HG02885 (cell line): Measurements from ENCODE around the gene IMMP1L.

ENCODE experiments used
- ATAC-seq: cut with Tn5 transposase; IDR thresholded peaks from one replicate; pipeline ENCODE4 v1.9.1; 2021; ENCODE audit warnings: mild to moderate bottlenecking; ENCODE audit not compliant: unreplicated experiment, poor library complexity

Gene IMMP1L

GRCh38 chr11:31477528-31478222, 31.7 kb downstream of the IMMP1L start:
- no peak for ATAC-seq

GRCh38 chr11:31474083-31474482, 35.3 kb downstream of the IMMP1L start:
- no peak for ATAC-seq

DNA sequence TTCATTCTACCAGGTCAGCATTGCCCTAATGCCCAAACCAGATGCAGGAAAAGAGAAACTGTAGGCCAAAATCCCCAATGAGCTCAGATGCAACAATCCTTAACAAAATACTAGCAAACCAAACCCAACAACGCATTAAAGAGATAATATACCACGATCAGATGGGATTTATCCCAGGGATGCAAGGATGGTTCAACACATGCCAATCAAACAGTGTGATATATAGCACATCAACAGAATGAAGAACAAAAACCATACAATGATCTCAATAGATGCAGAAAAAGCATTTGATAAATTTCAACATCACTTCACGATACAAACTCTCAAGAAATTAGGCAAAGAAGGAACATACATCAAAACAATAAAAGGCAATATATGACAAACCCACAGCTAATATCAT, 45.0 kb downstream of the IMMP1L start:
- no peak for ATAC-seq

- ATAC-seq: no peak
These were observed 54.2 kb downstream of the IMMP1L start for GRCh38 chr11:31455177-31455576.

- no peak for ATAC-seq
These were observed 58.6 kb downstream of the IMMP1L start for GRCh38 chr11:31450841-31451240.

- ATAC-seq: no peak
These were observed 60.4 kb downstream of the IMMP1L start for GRCh38 chr11:31449040-31449439.

DNA sequence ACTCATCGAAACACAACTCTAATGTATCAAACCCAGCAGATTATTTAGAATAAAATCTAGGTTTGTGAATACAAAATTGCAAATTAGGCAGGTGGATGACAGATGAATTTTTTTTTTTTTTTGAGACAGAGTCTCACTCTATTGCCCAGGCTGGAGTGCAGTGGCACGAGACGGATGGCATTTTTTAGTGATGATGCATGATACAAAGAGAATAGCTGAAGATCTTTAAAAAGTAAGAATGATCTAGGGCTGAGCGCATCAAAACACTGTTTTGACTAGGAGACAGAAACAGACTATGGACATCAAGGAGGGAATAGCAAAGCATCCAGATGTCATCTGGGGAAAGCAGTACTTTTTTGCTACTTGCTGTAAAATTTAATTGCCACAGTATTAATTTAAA, 63.8 kb downstream of the IMMP1L start:
- ATAC-seq: no peak

DNA sequence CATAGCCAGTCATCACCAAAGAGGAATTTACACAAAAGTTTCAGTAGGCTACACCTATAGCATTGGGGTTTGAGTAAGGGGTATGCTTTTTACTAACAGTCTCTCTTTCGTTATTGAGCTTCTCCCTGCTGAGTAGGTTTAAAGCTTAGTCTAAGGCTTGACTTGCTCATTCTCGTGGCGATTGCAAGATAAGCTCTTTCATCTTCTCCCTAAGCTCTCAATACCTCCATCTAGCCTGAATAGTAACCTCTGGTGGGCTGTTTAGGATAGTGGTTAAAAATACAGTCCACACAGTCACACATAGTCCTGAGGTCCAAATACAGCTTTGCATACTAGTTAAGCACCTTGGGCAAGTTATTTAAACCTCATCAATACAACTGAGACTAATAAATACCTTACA, 65.6 kb downstream of the IMMP1L start:
- no peak for ATAC-seq

DNA sequence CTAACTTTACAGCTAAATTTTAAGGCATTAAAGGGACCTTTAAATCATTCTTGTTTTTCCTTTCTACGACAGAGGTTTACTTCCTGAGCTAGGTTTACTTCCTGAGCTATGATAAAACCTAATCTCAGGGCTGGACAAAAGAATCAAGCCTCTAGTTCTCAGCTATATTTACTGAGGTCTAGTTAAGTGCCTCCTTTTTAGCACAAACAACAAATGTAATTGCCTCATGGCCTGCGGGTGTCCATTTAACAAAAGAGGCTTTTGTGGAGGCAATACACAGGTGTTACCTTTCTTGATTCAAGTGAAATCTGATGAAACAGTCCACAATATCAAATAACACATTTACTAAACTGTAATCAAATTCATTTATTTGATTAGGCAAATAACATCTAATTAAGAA, 67.3 kb downstream of the IMMP1L start:
- no peak for ATAC-seq

DNA sequence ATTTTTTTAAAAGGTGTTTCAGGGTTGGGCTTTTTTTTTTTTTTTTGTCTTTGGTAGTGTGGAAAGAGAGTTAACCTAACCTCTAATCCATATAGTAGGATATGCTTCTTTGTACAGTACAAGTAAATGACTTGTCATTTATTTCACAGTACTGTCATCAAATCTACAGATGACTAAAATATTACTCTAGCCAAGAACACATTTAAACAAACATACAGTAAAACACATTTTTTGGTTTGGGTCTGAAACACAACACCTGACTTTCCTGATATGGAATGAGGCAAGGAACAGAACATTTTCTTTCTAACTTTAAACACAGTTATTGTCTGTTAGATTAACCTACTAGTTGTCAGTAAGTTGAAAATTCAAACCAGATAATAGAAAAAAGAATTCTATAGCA, 68.1 kb downstream of the IMMP1L start:
- no peak for ATAC-seq

DNA sequence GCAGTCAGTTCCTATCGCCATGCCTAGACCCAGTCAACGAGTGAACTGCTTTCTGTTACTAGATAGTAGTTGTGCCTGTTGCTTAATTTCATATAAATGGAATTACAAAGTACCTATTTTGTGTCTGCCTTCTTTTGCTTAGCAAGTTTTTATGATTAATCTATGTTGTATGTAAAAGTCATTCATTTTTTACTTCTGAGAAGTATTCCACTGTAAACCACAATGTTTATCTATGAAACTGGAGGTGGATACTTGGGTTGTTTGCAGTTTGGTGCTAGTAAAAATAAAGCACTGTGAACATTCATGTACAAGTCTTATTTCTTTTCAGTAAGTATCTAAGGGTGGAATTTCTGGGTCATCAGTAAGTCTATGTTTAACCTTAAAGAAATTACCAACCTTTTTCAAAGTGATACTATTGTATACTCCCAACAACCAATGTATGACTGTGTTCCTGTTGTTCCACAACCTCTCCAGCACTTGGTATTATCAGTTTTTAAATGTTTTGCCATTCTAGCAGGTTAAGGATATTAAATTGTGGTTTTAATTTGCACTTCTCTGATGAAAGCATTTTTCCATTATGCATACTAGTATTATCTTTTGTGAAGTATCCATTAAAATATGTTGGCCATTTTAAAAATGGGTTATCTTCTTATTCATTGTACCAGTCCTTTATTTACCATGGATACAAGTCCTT, 71.5 kb downstream of the IMMP1L start:
- no peak for ATAC-seq

DNA sequence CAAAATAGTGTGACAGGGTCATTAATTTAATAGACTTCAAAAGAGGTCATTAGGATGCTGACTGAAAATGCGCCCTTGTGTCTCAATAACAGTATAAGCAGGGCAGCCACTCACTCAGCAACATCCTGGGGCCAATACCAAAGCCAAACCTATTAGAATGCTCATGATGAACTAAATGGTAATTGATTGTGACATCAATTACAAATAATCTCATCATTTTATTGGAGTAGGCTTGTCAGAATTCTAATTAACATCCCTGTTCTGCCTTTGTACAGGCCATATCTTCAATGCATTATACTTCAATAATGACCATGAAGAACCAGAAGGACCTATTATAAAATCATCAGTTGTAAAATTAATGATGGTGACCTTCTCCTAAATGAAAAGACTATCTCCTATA, 75.6 kb downstream of the IMMP1L start:
- no peak for ATAC-seq

- no peak for ATAC-seq
These were observed 84.8 kb downstream of the IMMP1L start for GRCh38 chr11:31424652-31425051.

- no peak for ATAC-seq
These were observed 86.7 kb downstream of the IMMP1L start for GRCh38 chr11:31422703-31423102.

GRCh38 chr11:31421820-31422219, 87.6 kb downstream of the IMMP1L start:
- ATAC-seq: no peak

DNA sequence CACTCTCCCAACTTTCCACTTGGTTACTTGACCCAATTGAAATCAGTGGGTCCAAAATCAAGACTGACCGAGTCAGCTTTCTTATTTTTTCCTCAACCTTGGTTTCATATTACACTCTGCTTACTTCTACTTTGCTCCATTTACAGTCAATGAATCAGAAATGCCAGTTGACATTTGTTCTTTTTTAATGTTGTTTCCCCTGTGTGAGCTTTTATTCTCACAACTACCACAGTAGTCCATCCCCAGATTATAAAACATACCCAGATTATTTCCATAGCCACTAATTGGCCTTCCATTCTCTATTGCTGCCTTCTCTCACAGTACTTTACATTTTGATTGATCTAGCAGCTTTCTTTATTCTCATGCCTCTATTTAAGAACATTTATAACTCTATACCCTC, 89.8 kb downstream of the IMMP1L start:
- ATAC-seq: no peak

DNA sequence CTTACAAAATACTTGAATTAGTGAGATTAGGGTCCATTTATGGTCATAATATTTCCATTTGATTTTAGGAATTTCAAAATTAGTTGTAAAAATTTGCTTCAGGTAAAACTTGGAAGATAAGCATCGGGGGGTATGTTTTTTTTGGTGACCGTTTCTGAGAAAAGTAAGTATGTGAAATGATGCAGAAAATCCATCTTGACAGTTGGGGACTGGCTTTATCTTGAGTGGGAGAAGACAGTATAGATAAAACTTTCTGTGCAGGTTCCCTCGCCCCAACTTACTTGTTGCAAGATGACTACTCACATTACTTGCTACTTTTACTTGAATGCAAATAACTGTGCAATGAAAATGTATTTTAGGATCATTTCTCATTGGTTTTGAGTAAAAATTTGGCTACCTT, 90.3 kb downstream of the IMMP1L start:
- no peak for ATAC-seq

- no peak for ATAC-seq
These were observed 91.6 kb downstream of the IMMP1L start for GRCh38 chr11:31417816-31418215.

DNA sequence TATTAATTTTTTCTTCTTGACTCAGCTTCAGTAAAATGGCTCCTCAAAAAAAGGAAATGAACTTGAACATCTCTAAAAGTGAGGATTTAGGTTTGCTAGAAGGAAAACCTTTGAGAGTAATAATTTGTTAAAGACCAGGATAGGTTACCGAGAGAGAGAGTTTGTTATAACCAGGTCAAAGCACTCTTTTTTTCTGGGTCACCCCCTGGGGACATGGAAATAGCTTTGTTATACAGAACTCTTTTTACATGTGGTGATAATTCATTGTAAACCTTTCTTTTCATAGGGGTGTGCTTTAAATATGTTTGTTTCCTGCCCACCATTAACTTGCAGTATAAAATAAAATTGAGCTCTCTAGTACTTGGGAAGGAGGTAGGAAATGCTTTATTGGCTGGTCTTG, 92.1 kb downstream of the IMMP1L start:
- no peak for ATAC-seq

DNA sequence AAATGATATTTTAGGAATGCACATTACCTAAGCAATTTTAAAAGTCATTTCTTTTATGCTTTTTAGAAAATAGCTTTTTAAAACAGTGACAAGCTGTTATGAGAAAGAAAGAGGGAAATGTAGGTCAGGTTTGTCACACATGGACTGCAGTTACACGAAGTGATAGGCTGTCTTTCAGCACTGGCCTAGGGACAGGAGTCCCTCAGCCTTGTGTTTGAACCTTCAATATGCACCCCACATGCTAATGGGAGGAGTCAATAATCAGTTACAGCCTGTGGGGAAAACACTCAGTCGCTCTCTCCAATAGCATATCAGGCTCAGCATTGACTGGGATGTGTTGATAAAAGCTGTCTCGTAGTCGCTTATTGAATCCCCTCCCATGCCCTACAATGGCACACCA, 94.0 kb downstream of the IMMP1L start:
- no peak for ATAC-seq

DNA sequence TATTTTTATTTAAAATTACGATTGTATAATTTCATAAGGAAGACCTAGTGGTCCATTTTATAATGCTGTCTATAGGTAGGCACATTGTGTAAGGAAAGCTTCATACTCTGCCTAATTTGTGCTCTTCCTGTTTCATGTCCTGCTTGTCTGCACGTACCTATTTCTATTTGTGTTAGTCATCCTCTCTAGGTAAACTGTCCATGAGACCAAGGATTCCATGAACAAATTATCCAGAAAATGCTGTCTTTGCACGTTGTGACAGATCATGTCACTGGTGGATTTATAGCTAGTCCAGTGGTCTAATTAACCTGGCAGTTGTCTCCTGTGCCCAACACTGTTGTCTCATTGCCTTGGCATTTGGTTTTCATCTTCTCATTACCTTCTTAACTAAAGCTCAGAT, 95.1 kb downstream of the IMMP1L start:
- no peak for ATAC-seq

GRCh38 chr11:31412946-31413345, 96.5 kb downstream of the IMMP1L start:
- no peak for ATAC-seq
